GM12873 (cell line): ENCODE results near the gene TRMT44.

ENCODE experiments used
- CTCF ChIP-seq: IDR thresholded peaks from 2 replicates; pipeline ENCODE4 v1.5.1; 2012; ENCODE audit warnings: low read depth, mild to moderate bottlenecking, moderate library complexity, low read length, control low read depth; ENCODE audit not compliant: insufficient read depth; ENCODE audit errors: missing control alignments

Gene TRMT44

GRCh38 chr4:8493484-8493883, 52.9 kb downstream of the TRMT44 start:
- TF ChIP-seq CTCF: no peak

- no peak for TF ChIP-seq CTCF
Measured at GRCh38 chr4:8494218-8494617, 53.6 kb downstream of the TRMT44 start.

GRCh38 chr4:8494983-8495548, 54.5 kb downstream of the TRMT44 start:
- no peak for TF ChIP-seq CTCF

- TF ChIP-seq CTCF: no peak
Measured at GRCh38 chr4:8495803-8496202, 55.2 kb downstream of the TRMT44 start.

GRCh38 chr4:8497762-8498161, 57.2 kb downstream of the TRMT44 start:
- no peak for TF ChIP-seq CTCF

GRCh38 chr4:8500966-8501365, 60.4 kb downstream of the TRMT44 start:
- no peak for TF ChIP-seq CTCF

- TF ChIP-seq CTCF: no peak
Measured at GRCh38 chr4:8501781-8502180, 61.2 kb downstream of the TRMT44 start.
